GM21526 (cell line): ENCODE data around the gene THSD4.
"Not testable (repeated sequence)": the region's sequence is repeated elsewhere in the genome, so short reads cannot be mapped to it uniquely, and the experiment has no call there.

Experiments used
- ATAC-seq: cut with Tn5 transposase; IDR thresholded peaks from one replicate; pipeline ENCODE4 v1.9.1; 2021; ENCODE audit warnings: moderate library complexity; ENCODE audit not compliant: unreplicated experiment, low FRiP score

THSD4 gene

DNA sequence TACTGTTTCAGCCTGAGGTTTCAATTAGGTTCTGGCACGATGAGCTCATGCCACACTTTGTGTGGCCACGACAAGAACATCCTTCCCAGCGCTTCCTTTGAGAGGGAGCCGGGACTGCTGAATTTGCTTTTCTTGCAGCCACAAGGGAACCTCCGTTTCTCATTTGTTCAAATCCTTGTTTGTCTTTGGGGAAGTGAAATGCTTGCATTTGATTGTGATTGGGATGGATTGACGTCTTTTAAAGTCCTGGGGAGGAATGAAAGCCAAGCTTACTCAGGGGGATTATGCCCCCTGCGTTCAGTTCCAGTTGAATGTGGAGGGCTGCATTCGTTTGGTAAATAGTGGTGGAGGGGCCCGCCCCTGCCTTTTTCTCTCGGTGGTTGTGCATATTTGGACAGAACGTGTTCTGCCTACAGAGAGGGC is 277.6 kb downstream of the THSD4 start:
- ATAC-seq: no peak

DNA sequence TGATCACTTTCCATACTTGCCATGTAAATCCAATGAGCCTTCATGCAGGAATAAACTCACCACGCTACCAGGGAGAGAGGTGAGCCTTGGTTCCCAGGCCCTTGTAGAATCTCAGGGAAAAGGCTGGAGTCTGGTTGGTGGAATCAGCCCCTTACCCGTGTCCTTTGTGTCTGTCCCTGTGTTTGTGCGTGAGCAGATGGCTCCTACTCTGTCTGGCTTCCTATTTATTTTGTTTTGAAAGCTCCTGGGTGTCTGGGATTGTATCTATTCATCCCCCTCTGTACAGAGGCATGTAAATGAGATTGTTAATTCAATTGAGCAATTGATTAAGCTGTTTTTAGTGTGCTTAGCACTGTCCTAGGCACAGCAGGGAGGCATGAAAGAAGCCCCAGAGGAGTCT is 278.1 kb downstream of the THSD4 start:
- ATAC-seq: no peak

DNA sequence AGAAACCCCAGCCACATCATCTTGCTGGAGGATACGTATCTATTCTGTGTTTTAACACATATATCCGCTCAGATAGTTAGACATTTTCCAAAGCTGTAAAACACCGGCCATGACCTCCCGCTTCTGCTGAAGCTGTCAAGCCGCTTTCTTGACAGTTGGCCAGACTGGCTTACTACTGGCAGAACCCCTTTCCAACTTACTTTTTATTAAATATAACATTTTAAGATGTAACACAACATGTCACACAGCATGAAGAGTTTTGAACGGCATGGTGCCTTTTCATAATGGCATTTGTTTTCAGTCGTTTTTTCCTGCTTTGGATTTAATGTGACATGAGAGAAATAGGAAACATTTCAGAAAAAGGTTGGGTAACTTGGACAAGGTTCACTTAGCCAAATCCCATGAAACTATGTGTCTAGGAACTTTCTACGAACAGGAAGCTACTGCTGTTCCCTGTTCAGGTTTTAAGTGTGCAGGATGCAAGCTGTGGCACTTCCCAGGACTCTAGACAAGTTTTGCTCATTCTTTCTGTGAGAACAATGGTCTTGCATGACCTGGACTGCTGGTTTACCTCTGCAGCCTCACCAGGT is 281.4 kb downstream of the THSD4 start:
- no peak for ATAC-seq

DNA sequence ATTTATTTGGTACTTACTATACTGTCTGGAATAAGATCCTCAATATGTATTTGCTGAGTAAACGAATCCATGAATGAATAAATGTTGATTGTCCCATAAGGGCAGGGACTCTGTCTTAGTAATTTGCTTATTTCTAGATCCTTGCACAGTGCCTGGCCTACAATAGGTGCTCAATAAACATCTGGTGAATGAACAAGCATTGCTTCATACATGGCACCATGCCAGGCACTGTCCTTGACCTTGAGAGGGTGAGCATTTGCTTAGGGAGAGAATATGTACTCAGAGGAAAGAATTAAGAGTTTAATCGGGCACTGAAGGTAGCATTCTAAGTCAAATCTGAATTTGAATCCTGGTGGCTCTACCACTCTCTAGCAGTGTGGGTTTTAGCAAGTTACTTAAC is 282.1 kb downstream of the THSD4 start:
- no peak for ATAC-seq

DNA sequence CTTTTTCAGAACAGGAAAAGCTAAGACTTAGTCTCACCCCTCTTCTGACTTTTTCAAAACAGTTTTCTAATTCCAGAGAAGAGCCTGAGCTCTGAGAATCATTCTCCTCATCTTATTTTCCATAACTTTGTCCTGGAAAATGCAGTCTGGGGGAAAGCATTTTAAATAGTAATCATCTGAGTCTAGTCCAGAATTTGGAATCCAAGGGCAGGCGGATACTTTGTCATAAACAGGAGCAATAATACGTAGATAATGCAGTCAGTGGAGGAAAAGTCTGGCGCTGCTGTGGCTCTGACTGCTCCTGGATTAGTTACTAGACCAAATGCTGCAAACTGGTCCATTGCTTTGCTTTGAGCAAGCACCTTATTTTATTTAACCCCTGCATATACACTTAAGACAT is 285.0 kb downstream of the THSD4 start:
- no peak for ATAC-seq

DNA sequence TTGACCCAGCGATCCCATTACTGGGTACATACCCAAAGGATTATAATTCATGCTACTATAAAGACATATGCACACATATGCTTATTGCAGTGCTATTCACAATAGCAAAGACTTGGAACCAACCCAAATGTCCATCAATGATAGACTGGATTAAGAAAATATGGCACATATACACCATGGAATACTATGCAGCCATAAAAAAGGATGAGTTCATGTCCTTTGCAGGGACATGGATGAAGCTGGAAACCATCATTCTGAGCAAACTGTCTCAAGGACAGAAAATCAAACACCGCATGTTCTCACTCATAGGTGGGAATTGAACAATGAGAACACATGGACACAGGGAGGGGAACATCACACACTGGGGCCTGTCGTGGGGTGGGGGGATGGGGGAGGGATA is 286.5 kb downstream of the THSD4 start:
- ATAC-seq: not testable (repeated sequence)

DNA sequence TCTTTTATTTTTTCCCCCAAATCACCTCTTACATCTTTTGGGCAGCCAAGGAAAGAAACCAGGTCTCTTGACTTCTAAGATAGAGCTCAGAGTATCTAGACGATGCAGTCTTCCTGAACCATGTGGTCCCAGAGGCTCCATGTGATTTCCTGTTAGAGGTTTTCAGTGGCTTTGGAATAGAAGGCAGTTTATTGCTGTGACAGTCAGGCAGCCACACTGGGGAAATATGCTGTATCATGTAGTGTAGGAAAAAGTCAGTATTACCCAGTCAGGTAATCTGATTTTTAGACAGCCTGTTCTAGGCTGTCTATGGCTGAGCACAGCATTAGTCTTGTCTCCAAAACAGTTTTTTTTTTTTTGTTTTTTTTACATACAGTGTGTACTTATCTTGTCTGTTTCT is 294.3 kb downstream of the THSD4 start:
- no peak for ATAC-seq

DNA sequence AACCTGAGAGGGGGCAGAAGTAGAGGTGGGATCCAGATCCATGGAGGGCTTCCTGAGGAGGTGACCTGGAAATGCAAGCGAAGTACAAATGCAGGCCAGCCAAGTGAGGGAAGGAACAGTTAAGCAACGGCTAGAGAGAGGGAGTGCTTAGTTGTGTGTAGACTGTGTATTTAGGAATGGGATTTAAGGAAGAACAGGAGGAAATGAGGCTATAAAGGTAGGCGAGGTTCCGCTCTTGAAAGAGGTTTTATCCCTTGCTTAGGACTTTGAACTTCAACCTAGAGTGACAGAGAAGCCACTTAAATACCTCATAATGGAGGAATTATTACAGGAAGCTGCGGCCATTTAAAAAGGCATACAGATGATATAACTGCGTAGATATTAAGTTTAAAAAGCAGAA is 295.1 kb downstream of the THSD4 start:
- no peak for ATAC-seq

DNA sequence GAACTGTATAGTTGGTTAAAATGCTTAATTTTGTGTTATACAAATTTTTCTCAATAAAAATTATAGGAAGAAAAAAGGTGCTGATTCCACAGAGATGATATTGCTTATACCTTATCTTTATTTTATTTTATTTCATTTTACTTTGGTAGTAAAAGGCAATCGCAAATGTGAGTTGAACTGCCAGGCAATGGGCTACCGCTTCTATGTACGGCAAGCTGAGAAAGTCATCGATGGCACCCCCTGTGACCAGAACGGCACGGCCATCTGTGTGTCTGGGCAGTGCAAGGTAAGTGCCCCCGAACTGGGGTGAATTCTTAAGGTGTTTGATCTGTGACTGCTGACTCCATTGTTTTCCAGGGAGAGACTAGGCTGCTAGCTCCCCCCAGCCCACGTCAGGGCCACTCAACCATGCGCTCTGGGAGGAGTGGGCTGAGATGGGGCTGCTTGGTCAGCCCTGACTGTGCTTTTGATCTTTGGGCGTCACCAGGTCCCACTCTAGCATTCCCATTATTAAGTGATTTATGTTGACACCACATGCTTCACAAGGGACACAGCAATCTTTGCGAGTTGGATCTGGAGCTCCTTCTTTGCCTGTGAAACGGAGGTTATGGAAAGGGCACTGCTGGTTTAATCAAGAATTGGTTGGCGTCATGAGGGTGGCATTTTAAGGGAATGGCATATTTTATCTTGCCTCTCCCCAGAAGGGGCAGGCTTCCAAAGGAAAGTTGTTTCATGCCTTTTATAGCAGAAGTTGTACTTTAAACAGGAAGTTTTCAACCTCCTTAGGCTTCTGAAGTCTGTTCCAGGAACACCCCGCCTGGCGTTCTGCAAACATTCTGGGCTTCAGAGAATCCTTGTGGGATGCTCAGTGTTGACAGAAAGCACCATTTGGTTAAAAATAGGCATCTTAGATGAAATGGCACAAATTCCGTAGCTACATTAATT is 296.5 kb downstream of the THSD4 start:
- no peak for ATAC-seq

DNA sequence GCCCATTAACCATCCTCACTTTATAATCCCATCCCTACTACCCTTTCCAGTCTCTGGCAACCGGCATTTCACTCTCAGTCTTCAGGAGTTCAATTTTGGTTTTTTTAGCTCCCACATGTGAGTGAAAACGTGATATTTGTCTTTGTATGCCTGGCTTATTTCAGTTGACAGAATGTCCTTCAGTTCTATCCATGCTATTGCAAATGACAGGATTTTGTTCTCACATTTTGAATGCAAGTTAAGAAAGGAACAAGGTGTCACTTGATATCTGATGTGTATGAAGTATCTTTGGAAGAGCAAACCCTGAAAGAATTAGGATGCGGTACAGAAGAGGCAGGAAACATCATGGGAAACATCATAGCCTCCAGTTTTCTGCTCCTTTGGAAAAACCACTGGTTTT is 298.1 kb downstream of the THSD4 start:
- no peak for ATAC-seq

DNA sequence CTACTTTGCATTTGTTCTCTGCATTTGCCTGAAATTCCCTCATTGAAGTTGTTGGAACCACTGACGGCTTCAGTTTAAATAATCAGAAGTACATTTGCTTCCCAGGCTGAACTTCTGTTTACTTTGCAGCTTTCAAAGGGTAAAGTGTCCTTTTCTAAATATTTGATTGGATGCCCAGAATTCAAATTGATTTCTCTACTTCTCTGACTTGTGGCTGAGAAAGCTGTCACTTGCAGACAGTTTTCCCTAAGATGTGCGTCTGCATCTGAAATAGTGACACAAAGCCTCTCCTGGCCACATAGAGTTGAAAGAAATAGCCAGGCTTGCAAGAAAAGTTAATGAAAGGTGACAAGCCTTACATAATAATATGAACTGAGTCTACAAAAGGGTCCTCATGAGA is 299.6 kb downstream of the THSD4 start:
- no peak for ATAC-seq

DNA sequence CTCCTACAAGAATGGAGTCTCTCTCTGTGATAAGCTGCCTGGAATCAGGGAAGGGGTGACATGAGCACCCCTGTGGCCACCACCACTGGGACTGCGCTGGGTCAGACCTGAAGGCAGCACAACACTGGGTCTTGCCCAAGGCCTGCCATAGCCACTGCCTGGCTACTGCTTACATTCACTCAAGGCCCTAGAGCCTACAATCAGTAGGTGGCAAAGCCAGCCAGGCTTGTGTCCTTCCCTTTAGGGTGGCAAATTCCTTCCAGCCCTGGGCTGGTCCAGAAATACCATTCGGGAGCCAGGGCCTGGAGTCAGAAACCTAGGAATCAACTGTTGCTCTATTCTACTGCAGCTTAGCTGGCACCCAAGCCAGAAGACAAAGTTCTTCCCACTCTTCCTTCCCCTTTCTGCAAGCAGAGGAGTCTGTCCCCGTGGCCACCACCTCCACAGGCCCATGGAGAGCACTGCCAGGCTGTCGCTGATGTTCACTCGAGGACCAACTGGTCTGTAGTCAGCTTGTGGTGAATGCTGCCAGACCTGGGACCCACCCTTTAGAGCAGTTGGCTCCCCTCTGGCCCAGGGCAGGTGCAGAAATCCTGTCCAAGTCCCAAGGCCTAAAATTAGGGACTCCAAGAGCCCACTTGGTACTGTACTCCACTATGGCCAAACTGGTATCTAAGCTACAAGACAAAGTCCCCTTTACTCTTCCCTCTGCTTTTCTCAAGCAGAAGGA is 307.4 kb downstream of the THSD4 start:
- no peak for ATAC-seq

DNA sequence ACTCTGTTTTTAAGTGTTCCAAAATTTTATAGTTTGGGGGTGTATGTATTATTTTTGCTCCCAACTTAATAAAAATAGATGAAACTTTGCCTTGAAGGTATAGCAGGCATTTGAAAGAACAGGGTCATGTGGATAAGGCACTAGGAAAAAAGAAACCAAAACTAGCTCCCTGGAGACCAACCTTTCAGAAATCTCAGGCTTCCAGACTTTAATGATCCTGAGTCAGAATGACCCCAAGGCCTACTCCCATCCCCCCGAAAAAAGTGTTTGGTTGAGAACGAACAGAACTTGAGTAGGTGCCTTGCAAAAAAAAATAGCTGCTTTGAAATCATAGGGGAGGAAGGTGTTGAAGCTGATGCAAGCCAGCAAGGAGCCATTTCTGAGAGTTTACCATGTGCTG is 309.5 kb downstream of the THSD4 start:
- ATAC-seq: no peak

DNA sequence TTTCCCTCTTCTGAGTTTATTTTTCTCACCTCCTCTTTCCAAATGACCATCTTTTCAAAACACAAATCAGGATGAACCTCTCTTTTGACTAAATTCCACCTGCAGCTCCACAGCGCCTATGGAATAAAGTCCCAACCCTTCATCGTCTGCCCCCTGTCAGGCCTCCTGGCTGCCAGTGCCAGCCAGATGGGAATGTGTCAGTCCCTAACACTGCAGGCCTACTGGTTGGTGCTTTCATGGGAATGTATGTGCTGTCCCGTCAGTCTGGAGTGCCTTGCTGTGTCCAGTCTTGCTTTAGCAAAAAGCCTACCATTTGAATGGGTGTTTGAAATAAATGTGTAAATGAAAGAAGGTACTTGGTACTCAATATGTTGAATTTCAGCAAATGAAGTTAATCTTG is 310.1 kb downstream of the THSD4 start:
- ATAC-seq: no peak

DNA sequence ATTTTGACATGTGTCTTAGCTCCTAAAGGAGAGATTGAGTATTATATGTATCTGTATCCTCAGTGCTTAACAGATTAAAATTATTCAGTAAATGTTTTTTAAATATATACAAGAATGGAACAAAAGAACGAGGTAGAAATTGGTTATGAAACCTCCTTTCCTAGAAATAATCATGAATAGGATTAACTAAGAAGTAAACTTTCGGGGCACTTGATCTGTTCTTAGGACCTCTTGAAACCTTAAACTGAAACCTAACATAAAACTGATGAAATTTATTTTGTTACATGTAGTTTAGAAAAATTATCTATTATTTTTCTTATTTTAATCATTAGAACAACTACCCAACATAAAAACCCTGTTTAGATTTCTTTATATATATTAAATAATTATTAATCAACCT is 311.5 kb downstream of the THSD4 start:
- ATAC-seq: no peak

DNA sequence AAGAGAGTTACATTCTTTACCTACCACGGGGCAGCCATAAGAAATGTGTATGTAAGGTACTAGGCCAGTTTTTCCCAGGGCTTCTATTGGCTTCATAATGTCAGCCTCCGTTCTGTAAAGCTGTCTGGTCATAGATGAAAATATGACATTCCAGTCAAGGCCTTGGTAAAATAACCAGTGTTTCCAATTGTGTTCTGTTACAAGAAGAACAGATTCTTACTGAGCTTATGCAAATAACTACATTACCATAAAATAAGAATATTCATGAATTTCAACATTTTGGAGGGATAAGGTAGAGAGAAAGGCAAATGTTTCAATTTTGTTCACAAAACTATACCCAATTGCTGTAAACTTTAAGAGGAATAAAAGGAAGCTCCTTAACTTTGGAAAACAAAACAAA is 315.5 kb downstream of the THSD4 start:
- ATAC-seq: no peak

DNA sequence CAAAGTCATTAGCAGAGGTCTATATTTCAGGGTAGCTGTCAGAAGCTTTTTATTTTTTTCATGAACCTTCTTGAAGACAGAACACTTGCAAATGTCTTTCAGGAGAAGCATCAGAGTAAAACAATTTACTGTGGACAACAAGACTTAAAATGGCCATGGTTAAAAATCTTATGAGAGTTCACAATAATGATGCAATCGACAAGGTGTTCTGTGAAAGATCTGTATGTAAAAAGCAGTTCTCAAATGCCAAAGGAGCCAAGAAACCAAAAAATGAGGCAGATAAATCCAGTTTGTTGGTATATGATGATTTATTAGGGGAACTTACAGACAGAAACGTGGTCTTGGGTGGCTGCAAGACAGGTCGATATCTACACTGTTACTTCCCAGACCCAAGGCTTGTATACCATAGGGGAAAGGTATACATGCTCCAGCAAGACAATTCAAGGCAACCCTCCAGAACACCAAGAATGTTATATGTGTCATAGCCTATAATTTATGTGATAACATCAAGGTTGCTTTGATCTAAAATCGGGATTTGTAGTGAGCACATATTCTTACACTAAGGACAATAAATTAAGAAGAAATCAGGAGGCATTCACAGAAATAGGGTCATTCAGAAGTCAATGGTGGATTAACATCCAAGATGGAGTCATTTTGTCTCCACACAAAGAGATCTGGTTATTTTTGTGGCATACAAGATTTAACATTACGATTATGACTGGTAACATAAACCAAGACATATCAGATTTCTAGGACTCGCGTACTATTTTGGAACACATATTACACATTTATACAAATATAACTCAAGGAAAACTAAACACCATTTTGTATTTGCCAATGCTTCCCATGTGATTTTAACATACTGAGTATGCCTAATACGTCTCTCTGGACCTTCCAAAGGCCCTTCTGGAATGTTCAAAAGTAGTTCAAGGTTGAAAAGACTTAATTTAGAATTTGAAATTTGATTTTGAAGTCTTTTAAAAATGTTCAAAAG is 316.4 kb downstream of the THSD4 start:
- no peak for ATAC-seq

DNA sequence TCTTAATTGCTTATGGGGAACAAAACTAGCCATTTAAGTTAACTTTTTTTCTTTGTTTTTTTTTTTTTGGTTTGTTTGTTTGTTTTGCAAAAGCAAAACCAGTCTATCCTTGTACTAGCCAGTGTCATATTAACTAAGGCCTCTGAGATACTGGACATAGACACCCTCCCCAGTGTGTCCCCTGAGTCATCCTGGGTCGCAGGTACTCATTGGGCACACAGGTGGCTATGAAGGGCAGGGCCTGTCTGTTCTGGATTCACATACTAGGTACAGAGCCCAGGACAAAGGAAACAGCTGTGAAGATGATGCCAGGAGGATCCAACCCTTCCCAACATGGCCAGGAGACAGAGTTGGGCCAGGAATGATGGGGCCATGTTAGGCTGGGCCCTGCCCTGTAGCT is 318.1 kb downstream of the THSD4 start:
- ATAC-seq: no peak

DNA sequence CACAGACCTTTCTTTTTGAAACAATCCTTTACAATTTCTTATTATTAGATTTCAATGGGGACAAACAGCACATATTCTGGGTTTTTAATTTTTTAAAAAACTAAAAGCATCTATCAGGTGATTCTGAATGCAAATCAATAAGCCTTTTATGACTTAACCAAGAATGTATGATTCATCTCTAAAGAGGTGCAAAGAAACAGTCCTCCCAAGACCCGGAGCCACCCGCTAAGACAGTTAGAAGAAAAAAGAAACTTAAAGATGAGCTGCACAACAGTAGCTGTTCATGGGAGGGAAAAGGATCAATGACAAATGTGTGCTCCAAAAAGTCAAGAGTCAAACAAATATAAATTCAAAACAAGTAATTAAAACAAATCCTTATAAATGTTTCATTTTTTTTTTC is 319.5 kb downstream of the THSD4 start:
- no peak for ATAC-seq

DNA sequence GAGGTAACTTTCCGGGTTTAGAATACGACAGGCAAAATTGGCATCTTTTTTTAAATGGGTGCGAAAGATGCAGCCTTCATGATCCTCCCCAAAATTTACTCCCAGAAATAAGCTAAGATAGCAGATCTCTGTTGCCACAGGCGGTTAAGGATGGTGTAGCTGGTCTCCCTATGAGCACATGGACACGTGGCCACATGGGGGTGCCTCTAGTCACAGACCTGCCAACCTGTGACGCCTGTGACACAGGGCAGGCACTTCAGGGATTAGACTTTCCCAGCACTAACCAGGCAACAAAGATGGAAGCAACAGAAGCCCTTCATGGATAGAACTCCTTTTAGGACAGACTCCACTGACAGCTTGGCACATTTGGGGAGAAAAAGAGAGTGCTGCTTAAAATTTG is 320.3 kb downstream of the THSD4 start:
- ATAC-seq: no peak
